H9 (cell line): ENCODE measurements around the gene CILP2. TPM values are rescaled to one million over a fixed set of nuclear protein-coding genes. Genes with fewer than 3 reads are reported as not detected.

Source experiments
- DNase-seq: peaks from one replicate; pipeline ENCODE4 v3.0.0-alpha.2; 2017
- H2AFZ ChIP-seq: one replicate; pipeline ENCODE4 v1.6.1; 2013; ENCODE audit warnings: mild to moderate bottlenecking, low read length, control low read depth, moderate library complexity
- H2AK5ac ChIP-seq: 2 replicates; pipeline ENCODE4 v1.6.1; 2013; ENCODE audit warnings: low read length, control low read depth, mixed read lengths; ENCODE audit not compliant: insufficient read length
- H2BK120ac ChIP-seq: one replicate; pipeline ENCODE4 v1.6.1; 2013; ENCODE audit warnings: low read depth, mild to moderate bottlenecking, low read length, control low read depth, inconsistent platforms; ENCODE audit not compliant: poor library complexity, severe bottlenecking
- H2BK12ac ChIP-seq: 2 replicates; pipeline ENCODE4 v1.6.1; 2013; ENCODE audit warnings: low read length, control low read depth, mixed read lengths, low read depth; ENCODE audit not compliant: insufficient read length
- H2BK15ac ChIP-seq: 2 replicates; pipeline ENCODE4 v1.6.1; 2013; ENCODE audit warnings: low read depth, low read length, control low read depth
- H2BK20ac ChIP-seq: one replicate; pipeline ENCODE4 v1.6.1; 2013; ENCODE audit warnings: low read depth, mild to moderate bottlenecking, low read length, control low read depth, inconsistent platforms; ENCODE audit not compliant: poor library complexity, severe bottlenecking
- H2BK5ac ChIP-seq: 2 replicates; pipeline ENCODE4 v1.6.1; 2013; ENCODE audit warnings: low read length, control low read depth, mixed read lengths; ENCODE audit not compliant: insufficient read length
- H3K14ac ChIP-seq: 2 replicates; pipeline ENCODE4 v1.6.1; 2013; ENCODE audit warnings: low read length, control low read depth; ENCODE audit not compliant: insufficient read depth
- H3K18ac ChIP-seq: 2 replicates; pipeline ENCODE4 v1.6.1; 2013; ENCODE audit warnings: low read depth, mild to moderate bottlenecking, mixed read lengths, low read length, control low read depth; ENCODE audit not compliant: insufficient read length
- H3K23ac ChIP-seq: 2 replicates; pipeline ENCODE4 v1.6.1; 2013; ENCODE audit warnings: low read length, control low read depth, mixed read lengths, low read depth; ENCODE audit not compliant: insufficient read length
- H3K23me2 ChIP-seq: 2 replicates; pipeline ENCODE4 v1.6.1; 2013; ENCODE audit warnings: low read depth, mild to moderate bottlenecking, mixed read lengths, low read length, control low read depth; ENCODE audit not compliant: insufficient read length, poor library complexity, severe bottlenecking
- H3K27ac ChIP-seq: 2 replicates; pipeline ENCODE4 v1.5.1; 2013; ENCODE audit warnings: low read length, control low read depth, mixed read lengths, low read depth; ENCODE audit not compliant: insufficient read length
- H3K27me3 ChIP-seq: 2 replicates; pipeline ENCODE4 v1.6.1; 2013; ENCODE audit warnings: low read length, control low read depth, inconsistent platforms; ENCODE audit not compliant: insufficient read depth
- H3K4ac ChIP-seq: 2 replicates; pipeline ENCODE4 v1.6.1; 2013; ENCODE audit warnings: low read depth, mild to moderate bottlenecking, control low read depth, inconsistent platforms, low read length, moderate library complexity
- H3K4me1 ChIP-seq: 2 replicates; pipeline ENCODE4 v1.6.1; 2013; ENCODE audit warnings: low read length, control low read depth, inconsistent platforms; ENCODE audit not compliant: insufficient read depth
- H3K4me2 ChIP-seq: 2 replicates; pipeline ENCODE4 v1.6.1; 2013; ENCODE audit warnings: low read length, control low read depth, mixed read lengths; ENCODE audit not compliant: insufficient read length, insufficient read depth
- H3K56ac ChIP-seq: 2 replicates; pipeline ENCODE4 v1.6.1; 2013; ENCODE audit warnings: low read depth, mild to moderate bottlenecking, mixed read lengths, low read length, control low read depth; ENCODE audit not compliant: insufficient read length
- H3K79me1 ChIP-seq: 2 replicates; pipeline ENCODE4 v1.6.1; 2013; ENCODE audit warnings: low read depth, mild to moderate bottlenecking, moderate library complexity, low read length, control low read depth, inconsistent platforms; ENCODE audit not compliant: insufficient read depth, poor library complexity, severe bottlenecking
- H3K79me2 ChIP-seq: 2 replicates; pipeline ENCODE4 v1.6.1; 2013; ENCODE audit warnings: low read length, control low read depth, inconsistent platforms; ENCODE audit not compliant: insufficient read depth
- H3K9ac ChIP-seq: 2 replicates; pipeline ENCODE4 v1.6.1; 2013; ENCODE audit warnings: low read length, control low read depth, mixed read lengths; ENCODE audit not compliant: insufficient read length; ENCODE audit errors: extremely low read depth
- H3K9me3 ChIP-seq: one replicate; pipeline ENCODE4 v1.6.1; 2013; ENCODE audit warnings: low read depth, low read length, inconsistent platforms; ENCODE audit not compliant: control insufficient read depth
- H3T11ph ChIP-seq: one replicate; pipeline ENCODE4 v1.6.1; 2013; ENCODE audit warnings: mild to moderate bottlenecking, low read length, control low read depth, inconsistent platforms
- H4K20me1 ChIP-seq: one replicate; pipeline ENCODE4 v1.6.1; 2013; ENCODE audit not compliant: control insufficient read depth, insufficient read length, insufficient read depth
- H4K5ac ChIP-seq: 2 replicates; pipeline ENCODE4 v1.6.1; 2013; ENCODE audit warnings: low read depth, mild to moderate bottlenecking, mixed read lengths, low read length, control low read depth; ENCODE audit not compliant: insufficient read length
- H4K8ac ChIP-seq: replicated peaks from 2 replicates; pipeline ENCODE4 v1.6.1; 2013; ENCODE audit warnings: low read length, control low read depth, mixed read lengths, low read depth; ENCODE audit not compliant: insufficient read length
- H4K91ac ChIP-seq: 2 replicates; pipeline ENCODE4 v1.6.1; 2013; ENCODE audit warnings: low read depth, mild to moderate bottlenecking, moderate library complexity, mixed read lengths, low read length, control low read depth; ENCODE audit not compliant: insufficient read length
- H3K27ac Mint-ChIP-seq, 3 experiments: 2 replicates in 2 of 3; 3 replicates in 1 of 3; pipeline ENCODE4 v1.8.0; 2020 to 2021; ENCODE audit warnings: mixed read lengths in 3 of 3, mild to moderate bottlenecking in 1 of 3, moderate library complexity in 1 of 3
- H3K27me3 Mint-ChIP-seq: 2 replicates; pipeline ENCODE4 v1.8.0; 2021; ENCODE audit warnings: low read depth, mild to moderate bottlenecking, moderate library complexity, mixed read lengths
- H3K36me3 Mint-ChIP-seq, 3 experiments: 2 replicates in 2 of 3; 3 replicates in 1 of 3; pipeline ENCODE4 v1.8.0; 2020 to 2021; ENCODE audit warnings: low read depth in 3 of 3, mixed read lengths in 3 of 3; ENCODE audit not compliant: insufficient read depth in 1 of 3
- H3K4me1 Mint-ChIP-seq, 2 experiments: 2 replicates each; pipeline ENCODE4 v1.8.0; 2020; ENCODE audit warnings: mixed read lengths in 2 of 2
- H3K4me3 Mint-ChIP-seq, 2 experiments: 2 replicates in 1 of 2; 3 replicates in 1 of 2; pipeline ENCODE4 v1.8.0; 2020 to 2021; ENCODE audit warnings: mild to moderate bottlenecking in 2 of 2, mixed read lengths in 2 of 2, moderate library complexity in 1 of 2
- H3K9me3 Mint-ChIP-seq, 2 experiments: 2 replicates in 1 of 2; 3 replicates in 1 of 2; pipeline ENCODE4 v1.8.0; 2020; ENCODE audit warnings: mild to moderate bottlenecking in 2 of 2, mixed read lengths in 2 of 2, moderate library complexity in 1 of 2
- WGBS: extraction: QIAGEN DNeasy Blood & Tissue Kit; methylation state at CpG from one replicate; pipeline ENCODE4 v1.1.7; 2013; ENCODE audit warnings: missing lambda C conversion rate, low lambda C conversion rate, mixed read lengths; ENCODE audit not compliant: insufficient read length; ENCODE audit errors: extremely low coverage; 5-methylcytosine and 5-hydroxymethylcytosine counted together
- total RNA-seq: library from RNA; stranded (reverse); gene quantifications from 2 replicates; pipeline ENCODE4 v1.2.1, GENCODE V29; 2021
- TF ChIP-seq, protein P1 (sequence below): fragments of 200-600 bp; sonication (generic); conservative IDR thresholded peaks from 3 replicates; pipeline ENCODE4 v1.8.0; 2021; ENCODE audit warnings: antibody characterized with exemption, mild to moderate bottlenecking

Gene CILP2
- total RNA-seq, 1 experiment from 2014 or later: 6.4 TPM

DNA sequence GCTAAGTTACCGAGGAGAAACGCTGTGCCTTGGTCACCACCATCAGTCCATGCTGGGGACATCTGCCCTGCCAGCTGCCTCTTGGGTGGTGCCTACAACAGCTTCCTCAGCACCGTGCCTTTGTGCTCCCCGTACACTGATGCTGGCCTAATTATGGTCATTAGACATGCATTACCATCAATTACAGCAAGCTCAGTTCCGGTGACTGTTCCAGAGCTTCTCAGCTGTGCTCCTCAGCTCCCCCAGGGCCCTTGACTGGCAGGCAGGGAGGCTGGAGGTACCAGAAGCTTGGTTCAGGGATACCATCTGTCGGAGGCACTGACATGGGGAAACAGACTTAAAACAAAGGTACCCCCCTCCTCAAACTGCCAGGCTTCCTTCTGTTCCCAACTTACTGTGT, 40.2 kb downstream of the CILP2 start:
- peaks cover 3% of the 10 kb centered on the region; the same call in 1 of the 2 replicates for H3K4me1 ChIP-seq
- Mint-ChIP-seq H3K4me3 (no peak overlapping the region), H3K36me3 (no peaks in the 10 kb centered on the region), H3K4me1 (peaks cover 9 to 15% of the 10 kb centered on the region in 2 experiments), H3K9me3 (0 out of 5 replicates have a peak, but pooled peaks cover 0 to 4% of the 10 kb centered on the region in 2 experiments), H3K27me3 (peaks cover 45% of the 10 kb centered on the region), H3K27ac (no peak overlapping the region)
- no peak overlapping the region for H4K91ac ChIP-seq
- no peaks in the 10 kb centered on the region for H3K23me2 ChIP-seq
- no peak overlapping the region for H2AK5ac ChIP-seq
- no peaks in the 10 kb centered on the region for H3K79me2 ChIP-seq
- H2BK12ac ChIP-seq: no peak overlapping the region
- no peak overlapping the region for H4K5ac ChIP-seq
- DNase-seq: no peak
- H3K56ac ChIP-seq: no peak overlapping the region
- no peak overlapping the region for H2BK5ac ChIP-seq
- no peak overlapping the region for H3K23ac ChIP-seq
- H2BK15ac ChIP-seq: no peak overlapping the region
- H2BK120ac ChIP-seq: no peak overlapping the region
- no peak overlapping the region; the same call in 1 of the 2 replicates for H3K14ac ChIP-seq
- H2AFZ ChIP-seq: no peak overlapping the region
- no peak overlapping the region for H3K4me2 ChIP-seq
- H2BK20ac ChIP-seq: no peak overlapping the region
- H4K20me1 ChIP-seq: no peaks in the 10 kb centered on the region
- no peak overlapping the region for H3K4ac ChIP-seq
- H3K9me3 ChIP-seq: no peaks in the 10 kb centered on the region
- no peak overlapping the region for H3K9ac ChIP-seq
- no peaks in the 10 kb centered on the region for H3K27me3 ChIP-seq
- no peak overlapping the region for H3T11ph ChIP-seq
- WGBS: no CpG with 5 or more reads among the region's 6 CpGs
- no peak overlapping the region for H3K18ac ChIP-seq
- H4K8ac ChIP-seq: no peak overlapping the region
- H3K79me1 ChIP-seq: no peaks in the 10 kb centered on the region
- TF ChIP-seq, protein P1, sequence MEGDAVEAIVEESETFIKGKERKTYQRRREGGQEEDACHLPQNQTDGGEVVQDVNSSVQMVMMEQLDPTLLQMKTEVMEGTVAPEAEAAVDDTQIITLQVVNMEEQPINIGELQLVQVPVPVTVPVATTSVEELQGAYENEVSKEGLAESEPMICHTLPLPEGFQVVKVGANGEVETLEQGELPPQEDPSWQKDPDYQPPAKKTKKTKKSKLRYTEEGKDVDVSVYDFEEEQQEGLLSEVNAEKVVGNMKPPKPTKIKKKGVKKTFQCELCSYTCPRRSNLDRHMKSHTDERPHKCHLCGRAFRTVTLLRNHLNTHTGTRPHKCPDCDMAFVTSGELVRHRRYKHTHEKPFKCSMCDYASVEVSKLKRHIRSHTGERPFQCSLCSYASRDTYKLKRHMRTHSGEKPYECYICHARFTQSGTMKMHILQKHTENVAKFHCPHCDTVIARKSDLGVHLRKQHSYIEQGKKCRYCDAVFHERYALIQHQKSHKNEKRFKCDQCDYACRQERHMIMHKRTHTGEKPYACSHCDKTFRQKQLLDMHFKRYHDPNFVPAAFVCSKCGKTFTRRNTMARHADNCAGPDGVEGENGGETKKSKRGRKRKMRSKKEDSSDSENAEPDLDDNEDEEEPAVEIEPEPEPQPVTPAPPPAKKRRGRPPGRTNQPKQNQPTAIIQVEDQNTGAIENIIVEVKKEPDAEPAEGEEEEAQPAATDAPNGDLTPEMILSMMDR: no peak
- no peak overlapping the region for H3K27ac ChIP-seq
